ENCODE measurements around the gene NT5C1A.

Gene NT5C1A

DNA sequence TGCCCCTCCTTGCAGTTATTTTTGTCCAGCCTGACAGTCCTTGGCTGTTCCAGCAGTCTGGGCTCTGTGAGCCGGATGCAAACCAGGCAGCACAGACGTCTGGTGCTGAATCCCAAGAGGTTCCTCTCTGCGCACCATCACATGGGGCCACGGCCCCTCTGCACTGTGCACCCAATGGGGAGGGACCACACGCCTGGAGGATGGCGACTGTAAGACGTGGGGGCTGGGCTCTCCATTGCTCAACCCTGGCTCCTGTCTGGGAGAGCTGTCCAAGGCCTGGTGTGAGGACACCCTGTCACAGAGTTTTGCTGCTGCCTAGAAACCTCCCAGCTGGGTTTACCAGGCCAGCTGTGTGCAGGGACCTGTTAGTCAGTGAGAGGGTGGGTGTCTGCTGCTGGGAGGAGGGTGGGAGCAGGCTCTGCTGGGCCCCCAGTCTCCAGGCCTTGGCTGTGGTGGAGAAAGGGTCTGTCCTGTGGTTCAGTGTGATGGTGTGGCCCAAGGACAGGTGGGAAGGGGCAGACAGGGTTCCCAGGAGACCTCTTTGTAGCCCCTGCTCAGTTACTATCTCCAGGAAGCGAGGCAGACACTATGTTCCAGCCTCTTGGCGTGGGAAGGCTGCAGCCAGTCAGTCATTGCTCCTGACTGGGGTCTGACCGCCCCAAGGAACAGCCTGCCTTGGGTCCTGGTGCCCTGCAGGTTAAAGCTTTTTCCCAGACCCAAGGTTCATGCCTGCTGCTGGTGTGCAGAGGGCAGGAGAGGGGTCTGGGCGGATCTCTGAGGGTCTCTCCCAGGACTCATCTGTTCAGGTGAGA, 46.2 kb downstream of the NT5C1A start:
- Histone ChIP-seq H4K20me1 (no peaks in the 10 kb centered on the region; a peak in 1 of 22 replicates), H3K27ac (peak overlapping the region in 9 of 11 experiments; percentile 49 to 97 (median 85); a peak in 17 of 22 replicates), H3K9ac (peak overlapping the region in 8 of 11 experiments; percentile 55 to 84 (median 69); a peak in 18 of 22 replicates), H3K4me2 (peak overlapping the region; percentile 53 to 94 (median 84)), H3K4me1 (peaks cover 17 to 51% (median 45%) of the 10 kb centered on the region in 10 experiments), H3K4me3 (peak overlapping the region in 2 of 10 experiments; percentile 13 to 35; a peak in 3 of 20 replicates), H3K9me3 (replicated peaks in 1 of 11) (no peaks in the 10 kb centered on the region), H3K36me3 (peaks cover 0 to 34% (median 12%) of the 10 kb centered on the region in 11 experiments; a peak in 11 of 22 replicates), H3K27me3 (no peaks in the 10 kb centered on the region)
- TF ChIP-seq Cebpa-rat (IDR thresholded peaks at IDR 0.05), result peak in 9 of 11 experiments; percentile 29 to 98 (median 90); a peak in 17 of 22 replicates

- peak overlapping the region in 8 of 11 experiments; percentile 55 to 84 (median 69); a peak in 18 of 22 replicates for H3K9ac ChIP-seq
- H3K4me2 ChIP-seq, result peak overlapping the region; percentile 53 to 94 (median 84)
- no peaks in the 10 kb centered on the region; a peak in 1 of 22 replicates for H4K20me1 ChIP-seq
- no peaks in the 10 kb centered on the region for H3K9me3 ChIP-seq (replicated peaks in 1 of 11)
- peaks cover 17 to 44% (median 38%) of the 10 kb centered on the region in 10 experiments for H3K4me1 ChIP-seq
- H3K27me3 ChIP-seq, result no peaks in the 10 kb centered on the region
- TF ChIP-seq Cebpa-rat (IDR thresholded peaks at IDR 0.05), result no peak
- peak overlapping the region in 9 of 11 experiments; percentile 18 to 97 (median 85); a peak in 17 of 22 replicates for H3K27ac ChIP-seq
- peaks cover 0 to 27% (median 10%) of the 10 kb centered on the region in 11 experiments; a peak in 10 of 22 replicates for H3K36me3 ChIP-seq
- H3K4me3 ChIP-seq, result peak overlapping the region in 4 of 10 experiments; percentile 6 to 35 (median 15); a peak in 4 of 20 replicates
Observed at GRCh38 chr1:39625009-39625408, 46.9 kb downstream of the NT5C1A start.

DNA sequence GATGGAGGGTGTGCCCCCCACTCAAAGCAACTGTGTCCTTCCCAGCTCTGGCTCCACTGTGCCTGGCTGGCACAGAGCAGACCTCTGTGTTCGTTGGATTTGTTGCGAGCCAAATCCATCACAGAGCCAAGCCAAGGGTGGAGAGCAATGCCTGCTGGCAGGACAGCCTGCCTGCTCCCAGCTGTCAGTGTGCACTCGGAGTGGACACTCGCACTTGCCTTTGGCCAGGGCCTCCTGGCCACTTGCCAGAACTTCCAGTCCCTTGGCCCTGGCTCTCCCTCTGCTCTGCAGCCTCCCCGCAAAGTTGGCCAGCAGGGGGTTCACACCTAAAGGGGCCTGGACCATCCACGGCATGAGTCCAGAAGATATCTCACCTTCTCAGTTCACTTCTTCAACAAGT, 48.9 kb downstream of the NT5C1A start:
- H3K27me3 ChIP-seq, result no peaks in the 10 kb centered on the region
- 0 out of 22 replicates have a peak overlapping the region, but pooled peaks of 1 of the 11 experiments have one; percentile 94 for H3K4me2 ChIP-seq
- no peak for TF ChIP-seq Cebpa-rat (IDR thresholded peaks at IDR 0.05)
- no peak overlapping the region for H3K9ac ChIP-seq
- peaks cover 17 to 40% (median 37%) of the 10 kb centered on the region in 10 experiments for H3K4me1 ChIP-seq
- H3K27ac ChIP-seq, result peak overlapping the region in 3 of 11 experiments; percentile 90 to 97 (median 92); a peak in 5 of 22 replicates
- H3K9me3 ChIP-seq (replicated peaks in 1 of 11), result no peaks in the 10 kb centered on the region
- no peak overlapping the region for H3K4me3 ChIP-seq
- no peaks in the 10 kb centered on the region; a peak in 1 of 22 replicates for H4K20me1 ChIP-seq
- peaks cover 0 to 13% (median 0%) of the 10 kb centered on the region in 11 experiments; a peak in 4 of 22 replicates for H3K36me3 ChIP-seq

DNA sequence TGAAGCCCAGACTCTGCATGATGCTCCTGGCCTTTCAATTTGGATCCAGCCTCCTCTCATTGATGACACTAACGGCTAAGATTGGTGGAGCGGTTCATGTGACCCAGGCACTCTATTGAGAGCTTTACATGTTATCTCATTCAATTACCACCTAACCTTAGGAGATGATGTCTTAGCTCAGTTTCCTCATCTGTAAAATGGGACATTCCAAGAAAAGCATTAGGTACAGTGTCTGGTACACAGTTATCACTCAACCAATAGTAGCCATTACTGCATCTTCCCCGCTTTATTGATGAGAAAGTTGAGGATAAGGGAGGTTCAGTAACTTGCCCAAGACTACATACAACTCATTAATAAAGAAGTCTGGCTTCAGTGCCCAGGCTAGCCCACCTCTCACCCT, 49.5 kb downstream of the NT5C1A start:
- no peaks in the 10 kb centered on the region for H3K9me3 ChIP-seq (replicated peaks in 1 of 11)
- H3K9ac ChIP-seq, result no peak overlapping the region
- H3K4me1 ChIP-seq, result peaks cover 17 to 40% (median 37%) of the 10 kb centered on the region in 10 experiments
- H3K36me3 ChIP-seq, result peaks cover 0 to 9% (median 0%) of the 10 kb centered on the region in 11 experiments; a peak in 4 of 22 replicates
- no peak overlapping the region for H3K4me2 ChIP-seq
- TF ChIP-seq Cebpa-rat (IDR thresholded peaks at IDR 0.05), result no peak
- no peaks in the 10 kb centered on the region for H3K27me3 ChIP-seq
- H3K4me3 ChIP-seq, result no peak overlapping the region
- H4K20me1 ChIP-seq, result no peaks in the 10 kb centered on the region; a peak in 1 of 22 replicates
- peak overlapping the region in 3 of 11 experiments; percentile 90 to 97 (median 92); a peak in 3 of 22 replicates for H3K27ac ChIP-seq

DNA sequence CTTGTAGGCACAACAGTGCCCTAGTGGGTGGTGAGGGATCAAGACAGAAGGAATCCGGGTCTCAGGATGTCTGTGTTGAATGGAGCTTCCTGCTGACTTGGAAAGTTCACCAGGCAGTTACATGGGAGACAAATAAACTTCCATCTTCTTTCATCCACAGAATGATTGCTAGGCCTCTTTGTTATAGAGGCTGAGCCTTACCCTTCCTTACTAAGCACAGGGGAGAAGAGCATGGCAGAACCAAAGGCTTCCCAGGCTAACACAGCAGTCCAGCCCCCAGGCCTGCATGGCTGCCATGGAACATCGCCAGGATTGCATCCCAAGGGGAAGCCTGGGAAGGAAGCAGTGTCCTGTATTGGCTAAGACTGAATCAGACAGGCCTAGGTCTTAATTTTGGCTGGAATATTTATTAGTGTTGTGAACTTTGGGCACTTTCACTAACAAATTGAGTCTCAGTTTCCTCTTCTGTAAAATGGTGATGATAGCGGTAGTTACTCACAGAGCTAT, 51.2 kb downstream of the NT5C1A start:
- Histone ChIP-seq H4K20me1 (no peaks in the 10 kb centered on the region), H3K27me3 (no peaks in the 10 kb centered on the region), H3K9me3 (replicated peaks in 1 of 11) (no peaks in the 10 kb centered on the region), H3K9ac (no peak overlapping the region), H3K4me1 (peaks cover 12 to 24% (median 22%) of the 10 kb centered on the region in 10 experiments), H3K4me2 (no peak overlapping the region), H3K27ac (no peak overlapping the region), H3K36me3 (no peaks in the 10 kb centered on the region), H3K4me3 (no peak overlapping the region)
- no peak for TF ChIP-seq Cebpa-rat (IDR thresholded peaks at IDR 0.05)

- Histone ChIP-seq H3K4me3 (no peak overlapping the region), H3K4me1 (no peaks in the 10 kb centered on the region; a peak in 1 of 20 replicates), H3K36me3 (no peaks in the 10 kb centered on the region), H3K4me2 (no peak overlapping the region), H4K20me1 (no peaks in the 10 kb centered on the region), H3K27ac (no peak overlapping the region), H3K9ac (no peak overlapping the region), H3K9me3 (replicated peaks in 1 of 11) (no peaks in the 10 kb centered on the region), H3K27me3 (no peaks in the 10 kb centered on the region)
- no peak for TF ChIP-seq Cebpa-rat (IDR thresholded peaks at IDR 0.05)
Observed at GRCh38 chr1:39617488-39618049, 54.3 kb downstream of the NT5C1A start.

DNA sequence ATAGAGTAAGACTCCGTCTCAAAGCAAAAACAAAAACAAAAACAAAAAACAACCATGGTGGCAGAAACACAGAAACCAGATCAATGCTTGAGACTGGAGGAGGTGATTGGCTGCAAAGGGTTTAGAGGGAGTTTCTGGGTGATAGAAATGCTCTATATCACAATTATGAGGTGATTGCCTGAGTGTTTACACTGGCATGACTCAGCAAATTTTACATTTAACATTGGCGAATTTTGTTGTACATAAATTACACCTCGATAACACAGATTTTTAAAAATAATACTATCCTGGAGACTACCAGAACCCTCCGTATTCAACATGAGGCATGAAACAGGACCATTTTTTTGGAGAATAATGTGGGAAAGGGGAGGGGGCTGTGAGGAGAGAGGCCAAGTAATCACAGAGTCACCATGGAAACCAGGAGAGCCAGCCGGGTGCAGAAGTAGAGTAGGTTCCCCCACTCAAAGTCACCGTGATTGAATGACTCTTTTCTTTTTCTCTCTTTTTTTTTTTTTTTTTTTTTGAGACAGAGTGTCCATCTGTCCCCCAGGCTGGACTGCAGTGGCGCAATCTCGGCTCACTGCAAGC, 56.7 kb downstream of the NT5C1A start:
- no peaks in the 10 kb centered on the region for H3K36me3 ChIP-seq
- no peak overlapping the region for H3K4me2 ChIP-seq
- no peaks in the 10 kb centered on the region for H4K20me1 ChIP-seq
- H3K27ac ChIP-seq, result peak overlapping the region in 3 of 11 experiments; percentile 13 to 40 (median 23); a peak in 4 of 22 replicates
- H3K9ac ChIP-seq, result no peak overlapping the region
- no peaks in the 10 kb centered on the region for H3K27me3 ChIP-seq
- TF ChIP-seq Cebpa-rat (IDR thresholded peaks at IDR 0.05), result no peak
- H3K4me1 ChIP-seq, result no peaks in the 10 kb centered on the region; a peak in 1 of 20 replicates
- no peak overlapping the region for H3K4me3 ChIP-seq
- H3K9me3 ChIP-seq (replicated peaks in 1 of 11), result no peaks in the 10 kb centered on the region

GRCh38 chr1:39614488-39614887, 57.4 kb downstream of the NT5C1A start:
- Histone ChIP-seq H3K4me3 (no peak overlapping the region), H3K9me3 (replicated peaks in 1 of 11) (no peaks in the 10 kb centered on the region), H3K4me1 (peaks cover 0 to 1% (median 0%) of the 10 kb centered on the region in 10 experiments; a peak in 2 of 20 replicates), H3K4me2 (no peak overlapping the region), H3K9ac (no peak overlapping the region), H4K20me1 (no peaks in the 10 kb centered on the region), H3K27ac (peak overlapping the region in 2 of 11 experiments; percentile 13 to 40; a peak in 3 of 22 replicates), H3K36me3 (no peaks in the 10 kb centered on the region), H3K27me3 (no peaks in the 10 kb centered on the region)
- no peak for TF ChIP-seq Cebpa-rat (IDR thresholded peaks at IDR 0.05)
